Vagina (tissue), 2 donors: ENCODE data around the gene SCYL3.

Source experiments
- POLR2A ChIP-seq, 2 donors: fragments of 450-650 bp; IDR thresholded peaks; one replicate each; pipeline ENCODE4 v1.6.1; 2017; ENCODE audit warnings: antibody characterized with exemption in 2 of 2, mild to moderate bottlenecking in 2 of 2, moderate library complexity in 2 of 2
- POLR2AphosphoS5 ChIP-seq, 2 donors: sonication (generic); formaldehyde crosslinking; IDR thresholded peaks; one replicate each; pipeline ENCODE4 v1.9.0; 2017; ENCODE audit warnings: antibody characterized with exemption in 2 of 2, mild to moderate bottlenecking in 2 of 2, low read depth in 1 of 2; ENCODE audit not compliant: insufficient read depth in 1 of 2
- TF ChIP-seq, protein P1 (sequence below), 3 experiments: fragments of 450-650 bp in 2 of 3; fragments of 200-600 bp in 1 of 3; sonication (generic) in 1 of 3; IDR thresholded peaks; one replicate each; pipeline ENCODE4 v1.5.1; 2017 to 2019; ENCODE audit warnings: antibody characterized with exemption in 3 of 3, mild to moderate bottlenecking in 2 of 3, moderate library complexity in 2 of 3

DNA sequence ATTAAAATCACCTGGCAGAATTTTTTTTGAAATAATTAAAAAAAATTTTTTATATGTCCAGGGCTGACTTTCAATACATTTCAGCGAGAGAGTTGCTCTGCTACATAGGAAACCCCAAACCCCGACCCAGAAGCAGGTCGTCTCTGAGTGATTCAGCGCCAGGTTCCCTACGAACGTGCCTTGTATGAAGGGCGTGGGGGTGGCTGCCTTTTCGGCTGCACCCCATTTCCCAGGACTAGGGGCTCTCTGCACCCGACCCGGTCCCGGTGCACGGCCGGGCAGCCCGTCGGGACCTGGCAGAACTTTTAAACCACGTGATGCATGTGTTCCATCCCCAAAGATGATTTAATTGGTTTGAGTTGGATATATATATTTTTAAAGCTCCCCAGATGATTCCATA, 15.8 kb upstream of the SCYL3 start:
- no peak for TF ChIP-seq POLR2A (IDR thresholded peaks at IDR 0.05)
- TF ChIP-seq, protein P1, sequence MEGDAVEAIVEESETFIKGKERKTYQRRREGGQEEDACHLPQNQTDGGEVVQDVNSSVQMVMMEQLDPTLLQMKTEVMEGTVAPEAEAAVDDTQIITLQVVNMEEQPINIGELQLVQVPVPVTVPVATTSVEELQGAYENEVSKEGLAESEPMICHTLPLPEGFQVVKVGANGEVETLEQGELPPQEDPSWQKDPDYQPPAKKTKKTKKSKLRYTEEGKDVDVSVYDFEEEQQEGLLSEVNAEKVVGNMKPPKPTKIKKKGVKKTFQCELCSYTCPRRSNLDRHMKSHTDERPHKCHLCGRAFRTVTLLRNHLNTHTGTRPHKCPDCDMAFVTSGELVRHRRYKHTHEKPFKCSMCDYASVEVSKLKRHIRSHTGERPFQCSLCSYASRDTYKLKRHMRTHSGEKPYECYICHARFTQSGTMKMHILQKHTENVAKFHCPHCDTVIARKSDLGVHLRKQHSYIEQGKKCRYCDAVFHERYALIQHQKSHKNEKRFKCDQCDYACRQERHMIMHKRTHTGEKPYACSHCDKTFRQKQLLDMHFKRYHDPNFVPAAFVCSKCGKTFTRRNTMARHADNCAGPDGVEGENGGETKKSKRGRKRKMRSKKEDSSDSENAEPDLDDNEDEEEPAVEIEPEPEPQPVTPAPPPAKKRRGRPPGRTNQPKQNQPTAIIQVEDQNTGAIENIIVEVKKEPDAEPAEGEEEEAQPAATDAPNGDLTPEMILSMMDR (IDR thresholded peaks at IDR 0.05) = no peak
- TF ChIP-seq POLR2AphosphoS5 (IDR thresholded peaks at IDR 0.05; ENCODE audit: insufficient read depth in 1 of 2, low read depth in 1 of 2) = no peak
